Stomach (tissue), 4 donors: Measurements from ENCODE around the gene KSR2.

Experiments
- CTCF ChIP-seq, 7 experiments: fragments of 450-650 bp in 4 of 7; fragments of 200-600 bp in 3 of 7; sonication (generic) in 3 of 7; IDR thresholded peaks; one replicate each; pipeline ENCODE4 v1.5.1; 2016 to 2019; ENCODE audit warnings: antibody characterized with exemption in 7 of 7, control low read depth in 2 of 7, mild to moderate bottlenecking in 1 of 7
- EP300 ChIP-seq: sonication (generic); formaldehyde crosslinking; IDR thresholded peaks from one replicate; pipeline ENCODE4 v1.6.1; 2017; ENCODE audit warnings: antibody characterized with exemption
- POLR2A ChIP-seq, 4 donors: fragments of 450-650 bp; IDR thresholded peaks; one replicate each; pipeline ENCODE4 v1.6.1; 2016; ENCODE audit warnings: antibody characterized with exemption in 4 of 4, control low read depth in 2 of 4, mild to moderate bottlenecking in 1 of 4, moderate library complexity in 1 of 4
- POLR2AphosphoS5 ChIP-seq, 3 donors: sonication (generic); formaldehyde crosslinking; IDR thresholded peaks; one replicate each; pipeline ENCODE4 v1.6.1; 2016; ENCODE audit warnings: antibody characterized with exemption in 3 of 3

- TF ChIP-seq CTCF (IDR thresholded peaks at IDR 0.05) (no peak), EP300 (no peak), POLR2A (IDR thresholded peaks at IDR 0.05) (no peak), POLR2AphosphoS5 (IDR thresholded peaks at IDR 0.05) (no peak)
Measured at GRCh38 chr12:117468016-117468415, 500.8 kb downstream of the KSR2 start.
